ENCODE data around the gene CDK14. TPM values are rescaled to one million over a fixed set of nuclear protein-coding genes. Genes with fewer than 3 reads are reported as not detected.

Gene CDK14
- polyA plus RNA-seq, 3 donors = 1.7 to 2.5 (median 2.1) TPM

GRCh38 chr7:91085175-91085574, 489.1 kb downstream of the CDK14 start:
- Mint-ChIP-seq H3K36me3 (no peaks in the 10 kb centered on the region), H3K9me3 (no peaks in the 10 kb centered on the region), H3K4me3 (no peak overlapping the region), H3K4me1 (peaks cover 5% of the 10 kb centered on the region), H3K27ac (no peak overlapping the region), H3K27me3 (ENCODE audit: low read depth in 3 of 3) (no peaks in the 10 kb centered on the region)
- Histone ChIP-seq H3K36me3 (replicated peaks in 1 of 2; ENCODE audit: control insufficient read depth in 1 of 2, insufficient read depth in 2 of 2, low read length in 2 of 2) (no peaks in the 10 kb centered on the region), H4K20me1 (ENCODE audit: insufficient read depth, low read length) (no peaks in the 10 kb centered on the region), H3K9ac (ENCODE audit: insufficient read depth, low read length, poor library complexity, severe bottlenecking) (no peak overlapping the region), H3K4me3 (replicated peaks in 1 of 3; ENCODE audit: low read depth in 2 of 3, low read length in 3 of 3) (no peak overlapping the region), H3K79me2 (ENCODE audit: insufficient read depth, low read length) (no peaks in the 10 kb centered on the region), H3K9me3 (replicated peaks in 1 of 2; ENCODE audit: control insufficient read depth in 1 of 2, insufficient read depth in 1 of 2, low read length in 2 of 2) (no peaks in the 10 kb centered on the region), H3K4me2 (replicated peaks; ENCODE audit: extremely low read depth, low read length, poor library complexity, severe bottlenecking) (no peak overlapping the region), H3K27ac (ENCODE audit: low read depth in 1 of 2, low read length in 2 of 2) (no peak overlapping the region), H3K27me3 (ENCODE audit: control insufficient read depth in 2 of 2, insufficient read depth in 2 of 2, low read length in 2 of 2) (no peaks in the 10 kb centered on the region), H2AFZ (ENCODE audit: insufficient read depth, low read depth, low read length, poor library complexity, severe bottlenecking) (no peak overlapping the region), H3K4me1 (ENCODE audit: control insufficient read depth in 1 of 2, insufficient read depth in 2 of 2, low read length in 2 of 2) (peaks cover 0 to 3% of the 10 kb centered on the region in 2 donors)
- 0% methylated on average over 1 of the region's 4 CpGs for WGBS (ENCODE audit: insufficient coverage)
- TF ChIP-seq CTCF (IDR thresholded peaks at IDR 0.05) = no peak
- no peak for DNase-seq
- intact Hi-C loops (cut with micrococcal nuclease) = loop anchor here in 1 of 2 donors (5.0 kb wide), 1 partner anchor 552 kb away; no protein-coding TSS in a partner anchor

GRCh38 chr7:91086200-91086599, 490.1 kb downstream of the CDK14 start:
- no peaks in the 10 kb centered on the region for H3K9me3 ChIP-seq (replicated peaks in 1 of 2; ENCODE audit: control insufficient read depth in 1 of 2, insufficient read depth in 1 of 2, low read length in 2 of 2)
- peaks cover 5% of the 10 kb centered on the region for H3K4me1 Mint-ChIP-seq
- no peaks in the 10 kb centered on the region for H3K9me3 Mint-ChIP-seq
- no peak overlapping the region for H3K27ac ChIP-seq (ENCODE audit: low read depth in 1 of 2, low read length in 2 of 2)
- H3K36me3 ChIP-seq (replicated peaks in 1 of 2; ENCODE audit: control insufficient read depth in 1 of 2, insufficient read depth in 2 of 2, low read length in 2 of 2) = no peaks in the 10 kb centered on the region
- no CpG with 5 or more reads among the region's 4 CpGs for WGBS (ENCODE audit: insufficient coverage)
- no peak overlapping the region for H3K4me2 ChIP-seq (replicated peaks; ENCODE audit: extremely low read depth, low read length, poor library complexity, severe bottlenecking)
- H3K4me3 ChIP-seq (replicated peaks in 1 of 3; ENCODE audit: low read depth in 2 of 3, low read length in 3 of 3) = no peak overlapping the region
- no peaks in the 10 kb centered on the region for H3K27me3 ChIP-seq (ENCODE audit: control insufficient read depth in 2 of 2, insufficient read depth in 2 of 2, low read length in 2 of 2)
- H3K27me3 Mint-ChIP-seq (ENCODE audit: low read depth in 3 of 3) = no peaks in the 10 kb centered on the region
- TF ChIP-seq CTCF (IDR thresholded peaks at IDR 0.05) = no peak
- no peaks in the 10 kb centered on the region for H4K20me1 ChIP-seq (ENCODE audit: insufficient read depth, low read length)
- DNase-seq = no peak
- no peak overlapping the region for H2AFZ ChIP-seq (ENCODE audit: insufficient read depth, low read depth, low read length, poor library complexity, severe bottlenecking)
- no peaks in the 10 kb centered on the region for H3K36me3 Mint-ChIP-seq
- H3K4me3 Mint-ChIP-seq = no peak overlapping the region
- intact Hi-C loops (cut with micrococcal nuclease) = loop anchor here in 1 of 2 donors (5.0 kb wide), 1 partner anchor 551 kb away; no protein-coding TSS in a partner anchor
- H3K79me2 ChIP-seq (ENCODE audit: insufficient read depth, low read length) = no peaks in the 10 kb centered on the region
- H3K4me1 ChIP-seq (ENCODE audit: control insufficient read depth in 1 of 2, insufficient read depth in 2 of 2, low read length in 2 of 2) = peaks cover 0 to 3% of the 10 kb centered on the region in 2 donors
- no peak overlapping the region for H3K9ac ChIP-seq (ENCODE audit: insufficient read depth, low read length, poor library complexity, severe bottlenecking)
- H3K27ac Mint-ChIP-seq = no peak overlapping the region
